Caki2 (cell line): ENCODE measurements around the gene NRN1L. TPM values are rescaled to one million over a fixed set of nuclear protein-coding genes. Genes with fewer than 3 reads are reported as not detected.
"Not testable (repeated sequence)": the region's sequence is repeated elsewhere in the genome, so short reads cannot be mapped to it uniquely, and the experiment has no call there.

Experiments
- DNase-seq: peaks from one replicate; pipeline ENCODE4 v3.0.0-alpha.2; 2015; ENCODE audit warnings: low read depth
- in situ Hi-C: cut with HindIII; loops from 2 replicates; pipeline ENCODE4 v1.10.0; 2016; ENCODE audit warnings: low sequenced_read_pairs, low pct_unique_long_range_greater_than_20kb, mixed read lengths
- total RNA-seq: library from RNA; depleted of rRNA; stranded (reverse); fragments of >200 nt; shearing (Covaris generic); gene quantifications from 2 replicates; pipeline ENCODE4 v1.2.3, GENCODE V29; 2014; ENCODE audit warnings: low replicate concordance; rRNA removed

NRN1L gene
- total RNA-seq: 0.84 and 23.3 TPM in 2 replicates

- in situ Hi-C loops: loop anchor here (25.0 kb wide), 1 partner anchor 178 kb away; no protein-coding TSS in a partner anchor
- peak; percentile 85 for DNase-seq
Measured at GRCh38 chr16:67884684-67885083, at the start of gene NRN1L. NRN1L (plus strand) TSS chr16:67884885; CDS start chr16:67884904, 19 bp downstream.

GRCh38 chr16:67837190-67837589 is 47.5 kb upstream of the NRN1L start:
- in situ Hi-C loops, DNase-seq: not testable (repeated sequence)

GRCh38 chr16:67837811-67838210 is 46.9 kb upstream of the NRN1L start:
- no peak for DNase-seq
- in situ Hi-C loops: no loop called here

GRCh38 chr16:67841198-67841815 is 43.4 kb upstream of the NRN1L start:
- in situ Hi-C loops: no loop called here
- no peak for DNase-seq

GRCh38 chr16:67841816-67842508 is 42.7 kb upstream of the NRN1L start, which contains the start of gene THAP11:
THAP11 (plus strand) TSS chr16:67842320; CDS start chr16:67842555, 235 bp downstream.
- in situ Hi-C loops: no loop called here
- peak; percentile 91 for DNase-seq

GRCh38 chr16:67842509-67843342 is 42.0 kb upstream of the NRN1L start:
- in situ Hi-C loops: no loop called here
- no peak for DNase-seq

GRCh38 chr16:67843343-67843765 is 41.3 kb upstream of the NRN1L start:
- no peak for DNase-seq
- in situ Hi-C loops: no loop called here

- DNase-seq: peak; percentile 43
- in situ Hi-C loops: no loop called here
Measured at GRCh38 chr16:67844497-67844896, 40.2 kb upstream of the NRN1L start.

- in situ Hi-C loops: no loop called here
- peak; percentile 7 for DNase-seq
Measured at GRCh38 chr16:67845291-67846062, 39.2 kb upstream of the NRN1L start.

GRCh38 chr16:67846063-67846319 is 38.7 kb upstream of the NRN1L start:
- in situ Hi-C loops: no loop called here
- no peak for DNase-seq

GRCh38 chr16:67846320-67847063 is 38.2 kb upstream of the NRN1L start, which contains the start of gene NUTF2:
NUTF2 (plus strand) TSS chr16:67846933; CDS start chr16:67865131, 18,198 bp downstream.
- in situ Hi-C loops: no loop called here
- DNase-seq: peak; percentile 97

- peak; percentile 49 for DNase-seq
- in situ Hi-C loops: no loop called here
Measured at GRCh38 chr16:67847064-67847861, 37.4 kb upstream of the NRN1L start, which contains the start of gene CENPT. CENPT (minus strand) TSS chr16:67847693; CDS start chr16:67833859, 13,834 bp downstream.

- in situ Hi-C loops: no loop called here
- DNase-seq: no peak
Measured at GRCh38 chr16:67848118-67848517, 36.6 kb upstream of the NRN1L start.

GRCh38 chr16:67853670-67854069 is 31.0 kb upstream of the NRN1L start:
- no peak for DNase-seq
- in situ Hi-C loops: no loop called here

GRCh38 chr16:67855789-67856188 is 28.9 kb upstream of the NRN1L start:
- no peak for DNase-seq
- in situ Hi-C loops: no loop called here

- no peak for DNase-seq
- in situ Hi-C loops: no loop called here
Measured at GRCh38 chr16:67856927-67857546, 27.6 kb upstream of the NRN1L start.
